ENCODE results near the gene VGLL4. TPM values are rescaled to one million over a fixed set of nuclear protein-coding genes. Genes with fewer than 3 reads are reported as not detected.

Gene VGLL4
- total RNA-seq, 2 donors from 2014 or later = 50.3 to 78.7 TPM

- no peak for DNase-seq (ENCODE audit: low spot score)
- intact Hi-C loops (cut with DNase I) = no loop called here
Measured at GRCh38 chr3:11634974-11635612, 8.6 kb downstream of the VGLL4 start.

- DNase-seq (ENCODE audit: low spot score) = no peak
- intact Hi-C loops (cut with DNase I) = no loop called here
Measured at GRCh38 chr3:11634081-11634635, 9.6 kb downstream of the VGLL4 start.

GRCh38 chr3:11632966-11633365 lies 10.7 kb downstream of the VGLL4 start:
- no peak for DNase-seq (ENCODE audit: low spot score)
- intact Hi-C loops (cut with DNase I) = no loop called here

GRCh38 chr3:11632564-11632963 lies 11.2 kb downstream of the VGLL4 start:
- intact Hi-C loops (cut with DNase I) = no loop called here
- no peak for DNase-seq (ENCODE audit: low spot score)

- intact Hi-C loops (cut with DNase I) = no loop called here
- DNase-seq (ENCODE audit: low spot score) = no peak
Measured at GRCh38 chr3:11631820-11632219, 11.9 kb downstream of the VGLL4 start.

GRCh38 chr3:11629716-11630115 lies 14.0 kb downstream of the VGLL4 start:
- DNase-seq (ENCODE audit: low spot score) = no peak
- intact Hi-C loops (cut with DNase I) = loop anchor here in 1 of 2 donors (1.0 kb wide), 1 partner anchor 10 kb away; no protein-coding TSS in a partner anchor

GRCh38 chr3:11627612-11628011 lies 16.1 kb downstream of the VGLL4 start:
- intact Hi-C loops (cut with DNase I) = no loop called here
- DNase-seq (ENCODE audit: low spot score) = no peak

GRCh38 chr3:11626084-11626463 lies 17.6 kb downstream of the VGLL4 start:
- intact Hi-C loops (cut with DNase I) = no loop called here
- DNase-seq (ENCODE audit: low spot score) = no peak

GRCh38 chr3:11625376-11626083 lies 18.2 kb downstream of the VGLL4 start:
- no peak for DNase-seq (ENCODE audit: low spot score)
- intact Hi-C loops (cut with DNase I) = no loop called here

- DNase-seq (ENCODE audit: low spot score) = no peak
- intact Hi-C loops (cut with DNase I) = no loop called here
Measured at GRCh38 chr3:11624704-11625375, 18.9 kb downstream of the VGLL4 start.

- DNase-seq (ENCODE audit: low spot score) = no peak
- intact Hi-C loops (cut with DNase I) = no loop called here
Measured at GRCh38 chr3:11624161-11624560, 19.6 kb downstream of the VGLL4 start.

- no peak for DNase-seq (ENCODE audit: low spot score)
- intact Hi-C loops (cut with DNase I) = no loop called here
Measured at GRCh38 chr3:11622586-11623550, 20.8 kb downstream of the VGLL4 start.

GRCh38 chr3:11621077-11621476 lies 22.6 kb downstream of the VGLL4 start:
- DNase-seq (ENCODE audit: low spot score) = no peak
- intact Hi-C loops (cut with DNase I) = no loop called here

GRCh38 chr3:11619946-11620652 lies 23.6 kb downstream of the VGLL4 start:
- intact Hi-C loops (cut with DNase I) = loop anchor here in 1 of 2 donors (1.0 to 5.0 kb wide), 2 partner anchors 9 to 1387 kb away; no protein-coding TSS in a partner anchor
- no peak for DNase-seq (ENCODE audit: low spot score)

- intact Hi-C loops (cut with DNase I) = loop anchor here in 1 of 2 donors (1.0 to 5.0 kb wide), 2 partner anchors 10 to 1388 kb away; no protein-coding TSS in a partner anchor
- no peak for DNase-seq (ENCODE audit: low spot score)
Measured at GRCh38 chr3:11619461-11619860, 24.3 kb downstream of the VGLL4 start.

- DNase-seq (ENCODE audit: low spot score) = no peak
- intact Hi-C loops (cut with DNase I) = loop anchor here in 1 of 2 donors (1.0 to 5.0 kb wide), 2 partner anchors 10 to 1388 kb away; no protein-coding TSS in a partner anchor
Measured at GRCh38 chr3:11618904-11619303, 24.8 kb downstream of the VGLL4 start.

- no peak for DNase-seq (ENCODE audit: low spot score)
- intact Hi-C loops (cut with DNase I) = loop anchor here in 1 of 2 donors (5.0 kb wide), 1 partner anchor 1391 kb away; no protein-coding TSS in a partner anchor
Measured at GRCh38 chr3:11616551-11616950, 27.2 kb downstream of the VGLL4 start.

- no peak for DNase-seq (ENCODE audit: low spot score)
- intact Hi-C loops (cut with DNase I) = no loop called here
Measured at GRCh38 chr3:11613851-11614487, 29.7 kb downstream of the VGLL4 start.

Measured in posterior vena cava (tissue), 2 donors.